HEK293T (cell line): ENCODE measurements around the gene ZNF777.
A peak's percentile ranks its signal among the peaks of the same experiment; 100 is the strongest.

Experiments used
- CTCF ChIA-PET: fragments of 350-600 bp; formaldehyde crosslinking; extraction: SDS; loops from one replicate; lab custom pipeline; 2021; ENCODE audit warnings: antibody characterized with exemption, inconsistent platforms; lab: Yijun Ruan, JAX
- POLR2A ChIA-PET: fragments of 350-600 bp; formaldehyde crosslinking; extraction: SDS; loops from one replicate; lab custom pipeline; 2020; ENCODE audit warnings: antibody characterized with exemption, inconsistent platforms; lab: Yijun Ruan, JAX
- DNase-seq: peaks from one replicate; pipeline ENCODE4 v3.0.0; 2012; ENCODE audit warnings: mixed read lengths; ENCODE audit errors: extremely low spot score
- ARNT ChIP-seq: fragments of 450-650 bp; IDR thresholded peaks from 2 replicates; pipeline ENCODE4 v1.6.1; 2017; ENCODE audit warnings: mild to moderate bottlenecking
- BHLHE40 ChIP-seq: fragments of 450-650 bp; IDR thresholded peaks from 2 replicates; pipeline ENCODE4 v1.6.1; 2016; ENCODE audit warnings: mild to moderate bottlenecking, moderate library complexity, borderline replicate concordance
- CTBP1 ChIP-seq: fragments of 450-650 bp; IDR thresholded peaks from 2 replicates; pipeline ENCODE4 v1.6.1; 2016; ENCODE audit warnings: borderline replicate concordance
- ELF4 ChIP-seq: fragments of 450-650 bp; IDR thresholded peaks from 2 replicates; pipeline ENCODE4 v1.6.1; 2017; ENCODE audit warnings: antibody characterized with exemption
- FOXA1 ChIP-seq: fragments of 450-650 bp; IDR thresholded peaks from 2 replicates; pipeline ENCODE4 v1.6.1; 2016; ENCODE audit warnings: mild to moderate bottlenecking
- FOXK2 ChIP-seq: fragments of 450-650 bp; IDR thresholded peaks from 2 replicates; pipeline ENCODE4 v1.6.1; 2016; ENCODE audit warnings: mild to moderate bottlenecking
- FOXM1 ChIP-seq: fragments of 450-650 bp; IDR thresholded peaks from 2 replicates; pipeline ENCODE4 v1.6.1; 2017; ENCODE audit warnings: mild to moderate bottlenecking, borderline replicate concordance
- HDGF ChIP-seq: fragments of 450-650 bp; IDR thresholded peaks from 2 replicates; pipeline ENCODE4 v1.6.1; 2017; ENCODE audit warnings: antibody characterized with exemption, borderline replicate concordance
- L3MBTL2 ChIP-seq: fragments of 450-650 bp; conservative IDR thresholded peaks from 2 replicates; pipeline ENCODE4 v1.6.1; 2016; ENCODE audit warnings: mild to moderate bottlenecking
- LEF1 ChIP-seq: fragments of 450-650 bp; IDR thresholded peaks from 2 replicates; pipeline ENCODE4 v1.6.1; 2017; ENCODE audit warnings: mild to moderate bottlenecking, borderline replicate concordance
- NFRKB ChIP-seq: fragments of 450-650 bp; IDR thresholded peaks from 2 replicates; pipeline ENCODE4 v1.6.1; 2016; ENCODE audit warnings: mild to moderate bottlenecking, moderate library complexity
- SP1 ChIP-seq: fragments of 450-650 bp; IDR thresholded peaks from 2 replicates; pipeline ENCODE4 v1.6.1; 2017
- SUZ12 ChIP-seq: fragments of 450-650 bp; IDR thresholded peaks from 2 replicates; pipeline ENCODE4 v1.6.1; 2016; ENCODE audit warnings: mild to moderate bottlenecking
- TARDBP ChIP-seq: fragments of 450-650 bp; IDR thresholded peaks from 2 replicates; pipeline ENCODE4 v1.6.1; 2016
- ZNF384 ChIP-seq: fragments of 450-650 bp; IDR thresholded peaks from 2 replicates; pipeline ENCODE4 v1.6.1; 2016
- TF ChIP-seq, protein P1 (sequence below): fragments of 450-650 bp; IDR thresholded peaks from 2 replicates; pipeline ENCODE4 v1.6.1; 2016

ZNF777 gene

DNA sequence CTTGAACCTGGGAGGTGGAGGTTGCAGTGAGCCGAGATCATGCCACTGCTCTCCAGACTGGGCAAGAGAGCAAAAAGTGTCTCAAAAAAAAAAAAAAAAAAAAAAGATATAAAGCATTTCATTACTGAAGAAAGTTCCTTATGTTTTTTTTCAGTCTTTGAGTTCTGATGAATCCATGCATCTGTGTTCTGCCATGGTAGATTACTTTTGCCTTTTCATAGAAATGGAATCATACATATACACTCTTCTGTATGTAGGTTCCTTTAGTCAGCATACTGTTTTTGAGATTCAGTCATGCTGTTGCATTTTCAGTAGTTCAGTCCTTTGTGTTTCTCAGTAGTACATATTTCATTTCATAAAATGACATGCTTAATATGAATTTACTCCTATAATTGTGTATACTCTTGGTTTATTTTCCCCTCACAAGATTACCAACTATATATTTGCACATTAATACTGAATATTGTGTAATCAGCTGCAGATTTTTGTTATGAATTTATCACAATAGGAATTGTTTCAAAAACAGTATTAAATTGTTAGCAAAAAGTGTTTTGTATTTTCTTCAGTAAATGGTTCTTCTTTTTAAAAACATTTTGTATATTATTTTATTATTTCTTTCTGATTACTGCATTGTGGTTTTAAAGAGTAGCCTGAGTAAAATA lies 2.8 kb upstream of the ZNF777 start:
- TF ChIP-seq SP1: no peak
- no peak for TF ChIP-seq FOXK2
- no peak for TF ChIP-seq ARNT
- TF ChIP-seq FOXM1: no peak
- TF ChIP-seq HDGF: no peak
- TF ChIP-seq LEF1: no peak
- TF ChIP-seq FOXA1: no peak
- TF ChIP-seq ZNF384: no peak
- TF ChIP-seq L3MBTL2: no peak
- TF ChIP-seq, protein P1, sequence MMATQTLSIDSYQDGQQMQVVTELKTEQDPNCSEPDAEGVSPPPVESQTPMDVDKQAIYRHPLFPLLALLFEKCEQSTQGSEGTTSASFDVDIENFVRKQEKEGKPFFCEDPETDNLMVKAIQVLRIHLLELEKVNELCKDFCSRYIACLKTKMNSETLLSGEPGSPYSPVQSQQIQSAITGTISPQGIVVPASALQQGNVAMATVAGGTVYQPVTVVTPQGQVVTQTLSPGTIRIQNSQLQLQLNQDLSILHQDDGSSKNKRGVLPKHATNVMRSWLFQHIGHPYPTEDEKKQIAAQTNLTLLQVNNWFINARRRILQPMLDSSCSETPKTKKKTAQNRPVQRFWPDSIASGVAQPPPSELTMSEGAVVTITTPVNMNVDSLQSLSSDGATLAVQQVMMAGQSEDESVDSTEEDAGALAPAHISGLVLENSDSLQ: no peak
- TF ChIP-seq TARDBP: no peak
- TF ChIP-seq ELF4: no peak
- TF ChIP-seq SUZ12: no peak
- no peak for TF ChIP-seq NFRKB
- TF ChIP-seq CTBP1: no peak
- TF ChIP-seq BHLHE40: no peak
- ChIA-PET CTCF (no interaction called here), POLR2A (no interaction called here)
- no peak for DNase-seq

DNA sequence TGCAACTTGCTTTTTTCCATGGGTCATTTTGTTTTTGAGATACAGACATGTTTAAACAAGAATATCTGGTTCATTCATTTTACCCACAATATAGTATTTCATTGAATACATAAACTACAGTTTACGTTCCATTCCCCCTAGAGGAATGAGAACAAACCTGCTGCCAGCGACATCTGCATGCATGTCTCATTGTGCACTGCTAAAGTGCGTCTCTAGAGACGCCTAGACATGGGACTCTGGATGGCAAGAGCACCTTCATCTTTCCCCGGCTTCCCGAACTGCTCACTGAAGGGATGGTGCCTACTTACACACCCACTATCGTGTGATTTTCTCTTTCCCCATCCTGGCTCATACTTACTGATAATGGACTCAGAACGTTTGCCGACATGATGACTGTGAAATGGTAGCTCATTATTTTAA lies 1.2 kb upstream of the ZNF777 start:
- POLR2A ChIA-PET: interaction anchor here (2.0 kb wide), 1 partner anchor 163 kb away, joined by 11 read pairs; no protein-coding TSS in a partner anchor
- no peak for TF ChIP-seq FOXK2
- TF ChIP-seq CTBP1: no peak
- TF ChIP-seq NFRKB: no peak
- TF ChIP-seq FOXA1: no peak
- TF ChIP-seq FOXM1: no peak
- TF ChIP-seq TARDBP: no peak
- no peak for TF ChIP-seq L3MBTL2
- TF ChIP-seq SP1: no peak
- TF ChIP-seq LEF1: no peak
- TF ChIP-seq, protein P1: no peak
- TF ChIP-seq ARNT: no peak
- no peak for TF ChIP-seq ZNF384
- CTCF ChIA-PET: no interaction called here
- no peak for DNase-seq

DNA sequence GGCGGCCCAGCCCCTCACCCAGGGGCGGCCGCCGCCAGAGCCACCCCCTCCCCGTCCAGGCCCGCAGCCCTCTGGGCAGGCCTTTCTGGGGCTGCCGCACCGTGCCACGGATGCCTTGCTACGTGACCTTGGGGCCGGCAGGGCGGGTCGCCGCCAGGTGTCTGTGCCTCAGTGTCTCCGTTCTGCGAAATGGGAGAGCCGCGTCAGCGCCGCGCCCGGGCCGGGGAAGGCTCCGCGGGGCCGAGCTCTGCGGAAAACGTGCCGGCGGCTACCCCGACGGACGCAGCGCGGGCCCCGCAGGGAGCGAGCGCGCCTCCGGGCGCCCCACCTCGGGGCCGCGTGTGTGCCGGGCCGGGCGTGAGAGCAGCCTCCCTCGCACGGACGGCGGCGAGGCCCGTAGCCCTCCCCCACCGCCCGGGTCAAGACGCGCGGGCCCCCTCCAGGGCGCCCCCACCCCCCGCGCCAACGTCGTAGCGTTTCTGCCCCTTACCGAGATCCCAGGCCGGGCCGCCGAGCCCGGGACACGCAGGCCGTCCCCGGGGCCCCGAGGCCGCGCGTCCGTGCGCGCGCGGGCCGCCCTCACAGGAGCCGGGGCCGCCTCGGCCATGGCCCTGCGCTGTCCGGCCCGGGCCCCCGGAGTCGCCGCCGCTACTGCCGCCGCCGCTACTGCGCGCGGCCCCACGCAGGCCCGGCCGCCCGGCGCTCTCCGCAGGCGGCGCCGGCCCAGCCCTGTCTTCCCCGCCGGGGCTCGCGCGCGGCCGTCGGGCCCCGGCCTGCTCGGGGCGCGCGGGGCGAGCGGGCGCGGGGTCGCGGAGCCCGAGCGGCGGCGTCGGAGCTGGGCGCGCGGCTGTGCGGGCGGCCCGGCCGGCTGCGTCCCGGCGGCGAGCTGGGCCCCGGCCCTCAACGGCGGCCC lies 1.1 kb downstream of the ZNF777 start:
- ChIA-PET POLR2A (interaction anchor here (0.6 to 2.0 kb wide), 16 partner anchors 9 to 198 kb away, joined by 3 to 14 read pairs (median 5); partner anchors contain the start of gene ZNF783), CTCF (interaction anchor here (0.5 to 1.5 kb wide), 4 partner anchors 10 to 198 kb away, joined by 3 to 4 read pairs (median 3); partner anchors contain the start of gene ZNF783)
- DNase-seq: peak; percentile 71
- TF ChIP-seq SP1 (no peak), SUZ12 (no peak), FOXA1 (no peak), ARNT (no peak), BHLHE40 (no peak), FOXM1 (no peak), NFRKB (no peak), ELF4 (no peak), ZNF384 (no peak), LEF1 (no peak), TARDBP (no peak), CTBP1 (no peak), FOXK2 (no peak), L3MBTL2 (no peak), HDGF (no peak)
- TF ChIP-seq, protein P1: no peak

DNA sequence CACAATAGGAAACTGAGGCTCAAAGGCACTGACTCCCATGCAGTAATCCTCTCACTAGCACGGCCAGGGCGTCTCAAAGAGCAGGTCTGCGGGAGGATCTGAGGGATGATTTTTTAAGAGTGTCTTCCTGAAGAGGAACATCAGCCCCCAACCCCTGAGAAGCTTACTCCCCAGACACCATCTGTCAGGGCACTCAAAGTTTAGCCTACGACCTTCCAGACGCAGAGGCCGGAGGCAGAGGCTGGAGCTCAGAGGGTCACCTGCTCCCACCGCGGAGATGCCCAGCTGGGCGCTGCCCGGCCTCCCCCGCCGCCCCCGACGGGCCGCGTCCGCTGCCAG lies 1.7 kb downstream of the ZNF777 start:
- CTCF ChIA-PET: interaction anchor here (0.9 kb wide), 1 partner anchor 197 kb away, joined by 3 read pairs; the partner anchor contains the start of gene ZNF783
- POLR2A ChIA-PET: interaction anchor here (1.5 to 1.9 kb wide), 3 partner anchors 9 to 174 kb away, joined by 3 to 6 read pairs (median 6); no protein-coding TSS in a partner anchor

More for the DNA sequence above, 1.7 kb downstream of the ZNF777 start:
- DNase-seq: no peak
- TF ChIP-seq, protein P1: no peak
- TF ChIP-seq HDGF (no peak), FOXA1 (no peak), TARDBP (no peak), LEF1 (no peak), SUZ12 (no peak), ARNT (no peak), NFRKB (no peak), CTBP1 (no peak), ZNF384 (no peak), ELF4 (no peak), FOXK2 (no peak), SP1 (no peak), BHLHE40 (no peak), FOXM1 (no peak), L3MBTL2 (no peak)
